Measurements from ENCODE around the gene MSI2.

MSI2 gene

GRCh38 chr17:57319806-57320205 lies 63.5 kb downstream of the MSI2 start:
- DNase-seq (ENCODE audit: low read depth) = no peak

- no peak for DNase-seq (ENCODE audit: low read depth)
Observed at GRCh38 chr17:57323391-57323790, 67.1 kb downstream of the MSI2 start.

- no peak for DNase-seq (ENCODE audit: low read depth)
Observed at GRCh38 chr17:57324060-57324459, 67.7 kb downstream of the MSI2 start.

GRCh38 chr17:57324631-57325030 lies 68.3 kb downstream of the MSI2 start:
- DNase-seq (ENCODE audit: low read depth) = no peak

- no peak for DNase-seq (ENCODE audit: low read depth)
Observed at GRCh38 chr17:57326336-57326735, 70.0 kb downstream of the MSI2 start.

- no peak for DNase-seq (ENCODE audit: low read depth)
Observed at GRCh38 chr17:57326764-57327163, 70.4 kb downstream of the MSI2 start.

GRCh38 chr17:57327176-57327970 lies 71.0 kb downstream of the MSI2 start:
- DNase-seq (ENCODE audit: low read depth) = no peak

- no peak for DNase-seq (ENCODE audit: low read depth)
Observed at GRCh38 chr17:57328109-57328882, 72.0 kb downstream of the MSI2 start.

GRCh38 chr17:57329380-57330214 lies 73.3 kb downstream of the MSI2 start:
- DNase-seq (ENCODE audit: low read depth) = no peak

- no peak for DNase-seq (ENCODE audit: low read depth)
Observed at GRCh38 chr17:57330587-57330986, 74.3 kb downstream of the MSI2 start.

GRCh38 chr17:57331423-57331822 lies 75.1 kb downstream of the MSI2 start:
- no peak for DNase-seq (ENCODE audit: low read depth)

- DNase-seq (ENCODE audit: low read depth) = no peak
Observed at GRCh38 chr17:57332501-57332900, 76.2 kb downstream of the MSI2 start.

GRCh38 chr17:57335195-57335792 lies 79.0 kb downstream of the MSI2 start:
- DNase-seq (ENCODE audit: low read depth) = no peak

GRCh38 chr17:57337390-57337789 lies 81.1 kb downstream of the MSI2 start:
- DNase-seq (ENCODE audit: low read depth) = no peak

- DNase-seq (ENCODE audit: low read depth) = no peak
Observed at GRCh38 chr17:57338257-57338914, 82.1 kb downstream of the MSI2 start.

- no peak for DNase-seq (ENCODE audit: low read depth)
Observed at GRCh38 chr17:57340160-57340981, 84.0 kb downstream of the MSI2 start.

GRCh38 chr17:57341611-57342540 lies 85.6 kb downstream of the MSI2 start:
- no peak for DNase-seq (ENCODE audit: low read depth)

- DNase-seq (ENCODE audit: low read depth) = no peak
Observed at GRCh38 chr17:57342963-57343589, 86.8 kb downstream of the MSI2 start.

- no peak for DNase-seq (ENCODE audit: low read depth)
Observed at GRCh38 chr17:57343717-57344116, 87.4 kb downstream of the MSI2 start.
